ENCODE results near the gene NUP98.
"Not testable (repeated sequence)": the region's sequence is repeated elsewhere in the genome, so short reads cannot be mapped to it uniquely, and the experiment has no call there.

NUP98 gene

DNA sequence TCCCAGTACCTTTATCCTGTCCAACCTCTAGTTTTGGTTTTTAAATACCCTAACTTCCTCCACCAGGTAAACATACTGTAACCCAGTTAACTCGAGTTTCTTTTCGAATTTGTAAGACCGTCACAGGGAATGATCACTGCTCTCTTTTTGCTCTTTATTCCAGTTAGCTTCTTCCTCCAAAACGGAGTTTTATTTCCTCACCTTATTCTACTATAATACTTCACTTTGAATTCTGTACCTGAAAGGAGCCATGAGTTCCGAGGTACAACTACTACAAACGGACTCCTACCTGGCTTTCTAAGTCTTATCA is 1.4 kb downstream of the NUP98 start:
- Mint-ChIP-seq H3K4me3 (peak overlapping the region; percentile 94), H3K9me3 (peaks cover 5% of the 10 kb centered on the region), H3K27ac (peak overlapping the region; percentile 98), H3K4me1 (peaks cover 25% of the 10 kb centered on the region), H3K27me3 (ENCODE audit: low read depth, poor library complexity) (no peaks in the 10 kb centered on the region), H3K36me3 (ENCODE audit: low read depth) (peaks cover 45% of the 10 kb centered on the region)
- no peak for DNase-seq
- TF ChIP-seq, protein P1, sequence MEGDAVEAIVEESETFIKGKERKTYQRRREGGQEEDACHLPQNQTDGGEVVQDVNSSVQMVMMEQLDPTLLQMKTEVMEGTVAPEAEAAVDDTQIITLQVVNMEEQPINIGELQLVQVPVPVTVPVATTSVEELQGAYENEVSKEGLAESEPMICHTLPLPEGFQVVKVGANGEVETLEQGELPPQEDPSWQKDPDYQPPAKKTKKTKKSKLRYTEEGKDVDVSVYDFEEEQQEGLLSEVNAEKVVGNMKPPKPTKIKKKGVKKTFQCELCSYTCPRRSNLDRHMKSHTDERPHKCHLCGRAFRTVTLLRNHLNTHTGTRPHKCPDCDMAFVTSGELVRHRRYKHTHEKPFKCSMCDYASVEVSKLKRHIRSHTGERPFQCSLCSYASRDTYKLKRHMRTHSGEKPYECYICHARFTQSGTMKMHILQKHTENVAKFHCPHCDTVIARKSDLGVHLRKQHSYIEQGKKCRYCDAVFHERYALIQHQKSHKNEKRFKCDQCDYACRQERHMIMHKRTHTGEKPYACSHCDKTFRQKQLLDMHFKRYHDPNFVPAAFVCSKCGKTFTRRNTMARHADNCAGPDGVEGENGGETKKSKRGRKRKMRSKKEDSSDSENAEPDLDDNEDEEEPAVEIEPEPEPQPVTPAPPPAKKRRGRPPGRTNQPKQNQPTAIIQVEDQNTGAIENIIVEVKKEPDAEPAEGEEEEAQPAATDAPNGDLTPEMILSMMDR (IDR thresholded peaks at IDR 0.05), result no peak

DNA sequence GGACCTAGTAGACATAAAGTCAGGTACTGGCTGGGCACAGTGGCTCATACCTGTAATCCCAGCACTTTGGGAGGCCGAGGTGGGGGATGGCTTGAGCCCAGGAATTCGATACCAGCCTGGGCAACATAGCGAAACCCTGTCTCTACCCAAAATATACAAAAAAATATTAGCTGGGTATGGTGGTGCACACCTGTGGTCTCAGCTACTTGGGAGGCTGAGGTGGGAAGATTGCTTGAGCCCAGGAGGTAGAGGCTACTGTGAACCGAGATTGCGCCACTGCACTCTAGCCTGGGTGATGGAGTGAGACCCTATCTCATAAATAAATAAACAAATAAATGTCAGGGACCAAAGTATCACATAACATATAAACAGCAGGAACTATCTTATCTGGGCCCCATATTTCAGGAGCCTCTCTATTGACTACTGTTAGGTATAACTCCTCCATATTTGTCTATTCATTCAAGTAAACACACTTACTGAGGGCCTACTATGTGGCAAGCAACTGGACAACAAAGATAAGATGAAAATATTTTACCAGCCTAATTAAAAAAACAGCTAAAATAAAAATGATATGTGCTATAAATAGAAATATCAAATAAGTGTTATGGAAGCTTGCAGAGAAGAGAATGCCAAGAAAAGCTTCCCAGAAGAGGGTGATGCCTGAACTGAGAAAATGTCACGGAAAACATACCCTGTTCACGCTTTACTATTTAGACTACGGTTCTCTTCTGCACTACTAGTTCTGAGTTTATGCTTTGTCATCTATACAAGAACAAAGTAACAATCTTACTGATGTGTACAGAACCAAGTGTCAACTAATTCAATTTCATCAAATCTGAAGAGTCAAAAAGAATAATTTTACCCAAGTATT is 2.0 kb downstream of the NUP98 start:
- no peaks in the 10 kb centered on the region for H3K27me3 Mint-ChIP-seq (ENCODE audit: low read depth, poor library complexity)
- DNase-seq, result no peak
- no peak overlapping the region for H3K27ac Mint-ChIP-seq
- TF ChIP-seq, protein P1 (IDR thresholded peaks at IDR 0.05), result no peak
- H3K4me3 Mint-ChIP-seq, result peak overlapping the region; percentile 94
- H3K36me3 Mint-ChIP-seq (ENCODE audit: low read depth), result peaks cover 49% of the 10 kb centered on the region
- peaks cover 5% of the 10 kb centered on the region for H3K9me3 Mint-ChIP-seq
- H3K4me1 Mint-ChIP-seq, result peaks cover 25% of the 10 kb centered on the region

DNA sequence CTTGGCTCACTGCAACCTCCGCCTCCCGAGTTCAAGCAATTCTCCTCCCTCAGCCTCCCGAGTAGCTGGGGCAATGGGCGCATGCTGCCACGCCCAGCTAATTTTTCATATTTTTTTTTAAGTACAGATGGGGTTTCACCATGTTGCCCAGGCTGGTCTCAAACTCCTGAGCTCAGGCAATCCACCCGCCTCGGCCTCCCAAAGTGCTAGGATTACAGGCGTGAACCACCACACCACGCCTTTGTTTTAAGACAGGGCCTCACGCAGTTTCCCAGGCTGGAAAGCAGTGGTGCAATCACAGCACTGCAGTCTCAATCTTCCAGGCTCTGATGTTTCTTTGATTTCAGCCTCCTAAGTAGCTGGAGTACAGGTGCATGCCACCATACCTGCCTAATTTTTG is 3.0 kb downstream of the NUP98 start:
- not testable (repeated sequence) for H3K27ac Mint-ChIP-seq; H3K27me3 Mint-ChIP-seq (ENCODE audit: low read depth, poor library complexity); DNase-seq; H3K9me3 Mint-ChIP-seq; H3K4me3 Mint-ChIP-seq
- peaks cover 25% of the 10 kb centered on the region for H3K4me1 Mint-ChIP-seq
- H3K36me3 Mint-ChIP-seq (ENCODE audit: low read depth), result peaks cover 55% of the 10 kb centered on the region

DNA sequence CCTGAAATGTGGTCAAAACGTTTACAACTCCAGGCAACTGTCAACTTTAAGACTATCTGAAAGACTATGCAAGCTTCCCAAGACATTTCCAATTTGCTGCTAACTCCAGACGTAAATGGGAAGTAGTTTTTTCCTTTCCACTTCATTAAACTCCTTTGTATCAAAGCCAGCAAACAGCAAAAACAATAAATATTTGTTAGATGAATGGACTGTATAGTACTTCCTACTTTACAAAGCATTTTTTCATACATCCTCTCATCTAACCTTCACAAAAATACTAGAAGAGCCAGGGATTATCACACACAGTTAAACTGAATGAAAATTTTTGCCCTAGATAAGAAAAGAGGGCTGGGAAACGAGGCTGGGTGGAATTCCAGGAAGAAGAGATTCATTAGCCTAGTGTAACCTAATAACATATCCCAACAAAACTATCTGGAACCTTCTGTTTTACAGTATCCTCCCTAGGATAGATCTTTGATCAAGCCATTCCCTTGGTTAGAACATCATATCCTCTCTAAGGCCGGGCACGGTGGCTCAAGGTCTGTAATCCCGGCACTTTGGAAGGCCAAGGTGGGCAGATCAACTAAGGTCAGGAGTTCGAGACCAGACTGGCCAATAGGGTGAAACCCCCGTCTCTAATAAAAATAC is 10.4 kb downstream of the NUP98 start:
- peak overlapping the region; percentile 80 for H3K27ac Mint-ChIP-seq
- H3K4me3 Mint-ChIP-seq, result no peak overlapping the region

DNA sequence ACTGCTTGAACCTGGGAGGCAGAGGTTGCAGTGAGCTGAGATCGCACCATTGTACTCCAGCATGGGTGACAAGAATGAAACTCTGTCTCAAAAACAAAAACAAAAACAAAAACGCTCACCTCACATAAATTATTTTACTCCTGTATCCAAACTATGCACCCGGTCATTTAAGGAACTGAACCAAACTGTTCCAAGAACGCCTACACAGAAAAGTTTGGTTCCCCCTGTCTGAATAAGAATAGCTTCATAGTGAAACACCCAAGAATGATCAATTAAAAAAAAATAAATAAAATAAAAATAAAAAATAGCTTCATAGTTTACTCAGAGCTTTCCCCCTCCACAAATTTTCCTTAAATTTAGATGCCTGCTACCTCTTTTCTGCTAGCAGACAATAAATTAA is 13.7 kb downstream of the NUP98 start:
- Mint-ChIP-seq H3K9me3 (no peaks in the 10 kb centered on the region), H3K36me3 (ENCODE audit: low read depth) (peaks cover 79% of the 10 kb centered on the region), H3K27ac (peak overlapping the region; percentile 97), H3K27me3 (ENCODE audit: low read depth, poor library complexity) (no peaks in the 10 kb centered on the region), H3K4me3 (no peak overlapping the region), H3K4me1 (peaks cover 16% of the 10 kb centered on the region)
- TF ChIP-seq, protein P1 (IDR thresholded peaks at IDR 0.05), result no peak
- no peak for DNase-seq

More for the DNA sequence above, 10.4 kb downstream of the NUP98 start:
- H3K36me3 Mint-ChIP-seq (ENCODE audit: low read depth), result peaks cover 66% of the 10 kb centered on the region
- peaks cover 23% of the 10 kb centered on the region for H3K4me1 Mint-ChIP-seq
- no peaks in the 10 kb centered on the region for H3K27me3 Mint-ChIP-seq (ENCODE audit: low read depth, poor library complexity)
- TF ChIP-seq, protein P1 (IDR thresholded peaks at IDR 0.05), result no peak
- H3K9me3 Mint-ChIP-seq, result no peaks in the 10 kb centered on the region
- no peak for DNase-seq

DNA sequence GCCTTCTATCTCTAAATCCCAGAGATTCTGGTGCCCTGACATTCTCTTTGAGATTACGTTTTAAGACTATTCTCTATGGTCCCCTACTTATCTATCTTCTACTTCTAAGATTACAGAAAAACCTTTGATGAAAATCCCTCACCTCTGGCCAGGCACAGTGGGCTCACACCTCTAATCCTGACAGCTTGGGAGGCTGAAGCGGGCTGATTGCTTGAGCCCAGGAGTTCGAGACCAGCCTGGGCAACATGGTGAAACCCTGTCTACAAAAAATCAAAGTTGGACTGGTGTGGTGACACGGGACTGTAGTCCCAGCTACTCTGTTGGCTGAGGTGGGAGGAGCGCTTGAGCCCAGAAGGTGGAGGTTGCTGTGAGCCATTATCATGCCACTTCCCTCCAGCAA is 14.4 kb downstream of the NUP98 start:
- H3K4me3 Mint-ChIP-seq, result no peak overlapping the region
- no peak for DNase-seq
- H3K36me3 Mint-ChIP-seq (ENCODE audit: low read depth), result peaks cover 82% of the 10 kb centered on the region
- no peaks in the 10 kb centered on the region for H3K9me3 Mint-ChIP-seq
- no peaks in the 10 kb centered on the region for H3K27me3 Mint-ChIP-seq (ENCODE audit: low read depth, poor library complexity)
- H3K27ac Mint-ChIP-seq, result peak overlapping the region; percentile 63
- TF ChIP-seq, protein P1 (IDR thresholded peaks at IDR 0.05), result no peak
- peaks cover 15% of the 10 kb centered on the region for H3K4me1 Mint-ChIP-seq
